CD4-positive, alpha-beta memory T cell (primary cell): ENCODE results near the gene TM4SF5. TPM values are rescaled to one million over a fixed set of nuclear protein-coding genes. Genes with fewer than 3 reads are reported as not detected.
A peak's percentile ranks its signal among the peaks of the same experiment; 100 is the strongest.

Experiments used
- CTCF ChIA-PET: fragments of 350-600 bp; sonication (Branson Sonifier 250); formaldehyde crosslinking; loops from one replicate; lab custom pipeline; 2021; ENCODE audit warnings: inconsistent platforms; ENCODE audit not compliant: partially characterized antibody; lab: Charles Lee
- POLR2A ChIA-PET: fragments of 350-600 bp; sonication (Branson Sonifier 250); formaldehyde crosslinking; loops from one replicate; lab custom pipeline; 2021; ENCODE audit not compliant: partially characterized antibody; lab: Charles Lee
- DNase-seq, 5 donors: peaks; one replicate each; pipeline versions ENCODE4 v3.0.0 to v3.0.0-alpha.2; 2020 to 2022; ENCODE audit warnings: mixed read lengths in 1 of 5
- H3K27ac ChIP-seq: one replicate; pipeline ENCODE4 v1.7.0; 2013; ENCODE audit warnings: low read depth, low read length
- H3K27me3 ChIP-seq: 2 replicates; pipeline ENCODE4 v1.7.0; 2013; ENCODE audit warnings: mild to moderate bottlenecking, low read length, moderate library complexity; ENCODE audit not compliant: insufficient read depth
- H3K36me3 ChIP-seq: 2 replicates; pipeline ENCODE4 v1.7.0; 2013; ENCODE audit warnings: mild to moderate bottlenecking, low read length, moderate library complexity; ENCODE audit not compliant: insufficient read depth
- H3K4me1 ChIP-seq: 2 replicates; pipeline ENCODE4 v1.7.0; 2013; ENCODE audit warnings: mild to moderate bottlenecking, low read length, moderate library complexity; ENCODE audit not compliant: insufficient read depth
- H3K4me3 ChIP-seq, 2 donors: one replicate each; pipeline ENCODE4 v1.7.0; 2013; ENCODE audit warnings: low read length in 2 of 2, mild to moderate bottlenecking in 1 of 2
- H3K9me3 ChIP-seq, 2 donors: one replicate each; pipeline ENCODE4 v1.7.0; 2013; ENCODE audit warnings: low read length in 2 of 2, control low read depth in 1 of 2; ENCODE audit not compliant: control insufficient read depth in 1 of 2
- H3K27ac Mint-ChIP-seq, 7 donors: one replicate each; pipeline ENCODE4 v1.8.0; 2020 to 2021; ENCODE audit warnings: mixed read lengths in 7 of 7, mild to moderate bottlenecking in 6 of 7, inconsistent platforms in 3 of 7, moderate library complexity in 3 of 7
- H3K27me3 Mint-ChIP-seq, 2 donors: one replicate each; pipeline ENCODE4 v1.8.0; 2020 to 2021; ENCODE audit warnings: mixed read lengths in 2 of 2
- H3K36me3 Mint-ChIP-seq, 2 donors: one replicate each; pipeline ENCODE4 v1.8.0; 2020 to 2021; ENCODE audit warnings: mixed read lengths in 2 of 2, inconsistent platforms in 1 of 2, mild to moderate bottlenecking in 1 of 2
- H3K4me1 Mint-ChIP-seq, 4 donors: one replicate each; pipeline ENCODE4 v1.8.0; 2020 to 2021; ENCODE audit warnings: mixed read lengths in 4 of 4, mild to moderate bottlenecking in 1 of 4
- H3K4me3 Mint-ChIP-seq, 8 donors: one replicate each; pipeline ENCODE4 v1.8.0; 2020 to 2021; ENCODE audit warnings: mixed read lengths in 8 of 8, mild to moderate bottlenecking in 7 of 8, moderate library complexity in 6 of 8, inconsistent platforms in 3 of 8
- H3K9me3 Mint-ChIP-seq, 8 donors: one replicate each; pipeline ENCODE4 v1.8.0; 2020 to 2021; ENCODE audit warnings: mixed read lengths in 8 of 8, mild to moderate bottlenecking in 5 of 8, inconsistent platforms in 3 of 8, moderate library complexity in 1 of 8
- intact Hi-C: fragments of 100-400 bp; cut with micrococcal nuclease; formaldehyde crosslinking; loops from one replicate; pipeline ENCODE4 v1.15.1; 2023
- polyA plus RNA-seq, 2 donors: library from polyadenylated mRNA; unstranded; fragments of 300-500 nt; fragmentation: Illumina TruSeq; gene quantifications; one replicate each; pipeline ENCODE4 v1.2.3, GENCODE V29; 2021
- total RNA-seq, 2 experiments: library from RNA; stranded (reverse); gene quantifications; one replicate each; pipeline ENCODE4 v1.2.3, GENCODE V29; 2021

TM4SF5 gene
- total and polyA plus RNA-seq, 4 experiments from 2014 or later, result not detected

GRCh38 chr17:4766201-4766600, 5.5 kb upstream of the TM4SF5 start:
- H3K4me3 ChIP-seq, result no peak overlapping the region
- H3K27ac ChIP-seq, result no peak overlapping the region
- peaks cover under 1% of the 10 kb centered on the region for H3K4me1 ChIP-seq
- H3K4me3 Mint-ChIP-seq, result no peak overlapping the region
- H3K36me3 ChIP-seq, result no peaks in the 10 kb centered on the region
- no peak overlapping the region for H3K27ac Mint-ChIP-seq
- no peaks in the 10 kb centered on the region for H3K9me3 ChIP-seq
- intact Hi-C loops, result no loop called here
- no peaks in the 10 kb centered on the region for H3K9me3 Mint-ChIP-seq
- no peaks in the 10 kb centered on the region for H3K27me3 ChIP-seq
- CTCF ChIA-PET, result no interaction called here
- POLR2A ChIA-PET, result no interaction called here
- H3K4me1 Mint-ChIP-seq, result peaks cover 0 to 4% (median 2%) of the 10 kb centered on the region in 4 donors
- H3K36me3 Mint-ChIP-seq, result no peaks in the 10 kb centered on the region
- peaks cover 5 to 6% of the 10 kb centered on the region in 2 donors for H3K27me3 Mint-ChIP-seq
- DNase-seq, result no peak

- no peaks in the 10 kb centered on the region for H3K36me3 Mint-ChIP-seq
- no peak overlapping the region for H3K4me3 ChIP-seq
- H3K4me1 ChIP-seq, result peaks cover 6% of the 10 kb centered on the region
- H3K36me3 ChIP-seq, result no peaks in the 10 kb centered on the region
- no peaks in the 10 kb centered on the region for H3K9me3 Mint-ChIP-seq
- POLR2A ChIA-PET, result no interaction called here
- DNase-seq, result no peak
- H3K9me3 ChIP-seq, result no peaks in the 10 kb centered on the region
- H3K4me3 Mint-ChIP-seq, result no peak overlapping the region
- CTCF ChIA-PET, result no interaction called here
- intact Hi-C loops, result no loop called here
- peaks cover 5 to 6% of the 10 kb centered on the region in 2 donors for H3K27me3 Mint-ChIP-seq
- peaks cover 4 to 9% (median 6%) of the 10 kb centered on the region in 4 donors for H3K4me1 Mint-ChIP-seq
- no peaks in the 10 kb centered on the region for H3K27me3 ChIP-seq
- H3K27ac Mint-ChIP-seq, result no peak overlapping the region
- no peak overlapping the region for H3K27ac ChIP-seq
Observed at GRCh38 chr17:4766723-4767122, 5.0 kb upstream of the TM4SF5 start.

GRCh38 chr17:4768298-4768697, 3.4 kb upstream of the TM4SF5 start:
- Mint-ChIP-seq H3K4me3 (no peak overlapping the region), H3K36me3 (no peaks in the 10 kb centered on the region), H3K4me1 (peaks cover 7 to 11% (median 8%) of the 10 kb centered on the region in 4 donors), H3K9me3 (no peaks in the 10 kb centered on the region), H3K27me3 (peaks cover 2 to 6% of the 10 kb centered on the region in 2 donors), H3K27ac (peak overlapping the region in 1 of 7 donors; percentile 28)
- ChIA-PET CTCF (no interaction called here), POLR2A (no interaction called here)
- H3K36me3 ChIP-seq, result no peaks in the 10 kb centered on the region
- intact Hi-C loops, result no loop called here
- H3K4me3 ChIP-seq, result no peak overlapping the region
- DNase-seq, result no peak
- H3K9me3 ChIP-seq, result no peaks in the 10 kb centered on the region
- no peaks in the 10 kb centered on the region for H3K27me3 ChIP-seq
- peaks cover 7% of the 10 kb centered on the region for H3K4me1 ChIP-seq
- H3K27ac ChIP-seq, result no peak overlapping the region

- Histone ChIP-seq H3K27me3 (no peaks in the 10 kb centered on the region), H3K4me3 (no peak overlapping the region), H3K4me1 (peaks cover 7% of the 10 kb centered on the region), H3K27ac (no peak overlapping the region), H3K9me3 (no peaks in the 10 kb centered on the region), H3K36me3 (no peaks in the 10 kb centered on the region)
- H3K9me3 Mint-ChIP-seq, result no peaks in the 10 kb centered on the region
- intact Hi-C loops, result no loop called here
- H3K4me3 Mint-ChIP-seq, result no peak overlapping the region
- POLR2A ChIA-PET, result no interaction called here
- no peaks in the 10 kb centered on the region for H3K36me3 Mint-ChIP-seq
- peaks cover 7 to 15% (median 9%) of the 10 kb centered on the region in 4 donors for H3K4me1 Mint-ChIP-seq
- CTCF ChIA-PET, result no interaction called here
- no peak for DNase-seq
- H3K27ac Mint-ChIP-seq, result no peak overlapping the region
- H3K27me3 Mint-ChIP-seq, result peaks cover 2 to 7% of the 10 kb centered on the region in 2 donors
Observed at GRCh38 chr17:4769628-4770027, 2.1 kb upstream of the TM4SF5 start.

GRCh38 chr17:4772235-4772613, 538 bp downstream of the TM4SF5 start:
- Histone ChIP-seq H3K36me3 (no peaks in the 10 kb centered on the region), H3K27me3 (no peaks in the 10 kb centered on the region), H3K9me3 (no peaks in the 10 kb centered on the region), H3K27ac (no peak overlapping the region), H3K4me1 (peaks cover 7% of the 10 kb centered on the region), H3K4me3 (no peak overlapping the region)
- DNase-seq, result no peak
- Mint-ChIP-seq H3K4me1 (peaks cover 7 to 15% (median 9%) of the 10 kb centered on the region in 4 donors), H3K9me3 (no peaks in the 10 kb centered on the region), H3K27ac (no peak overlapping the region), H3K4me3 (no peak overlapping the region), H3K27me3 (peaks cover 1 to 7% of the 10 kb centered on the region in 2 donors), H3K36me3 (no peaks in the 10 kb centered on the region)
- intact Hi-C loops, result no loop called here
- CTCF ChIA-PET, result interaction anchor here (2.1 kb wide), 1 partner anchor 18 kb away, joined by 8 read pairs; no protein-coding TSS in a partner anchor
- POLR2A ChIA-PET, result interaction anchor here (1.0 to 2.1 kb wide), 2 partner anchors 17 to 128 kb away, joined by 4 to 9 read pairs; partner anchors contain the start of genes C17orf107 and GLTPD2

- H3K4me3 Mint-ChIP-seq, result no peak overlapping the region
- no peak overlapping the region for H3K27ac Mint-ChIP-seq
- H3K27ac ChIP-seq, result no peak overlapping the region
- intact Hi-C loops, result no loop called here
- POLR2A ChIA-PET, result no interaction called here
- H3K36me3 ChIP-seq, result no peaks in the 10 kb centered on the region
- no peaks in the 10 kb centered on the region for H3K9me3 Mint-ChIP-seq
- no peaks in the 10 kb centered on the region for H3K4me1 ChIP-seq
- no peaks in the 10 kb centered on the region for H3K9me3 ChIP-seq
- H3K4me3 ChIP-seq, result no peak overlapping the region
- no peak for DNase-seq
- H3K27me3 Mint-ChIP-seq, result peaks cover 21 to 23% of the 10 kb centered on the region in 2 donors
- peaks cover 6% of the 10 kb centered on the region for H3K27me3 ChIP-seq
- CTCF ChIA-PET, result interaction anchor here (0.9 kb wide), 2 partner anchors 125 to 131 kb away, joined by 3 to 5 read pairs; partner anchors contain the start of gene CHRNE
- H3K36me3 Mint-ChIP-seq, result no peaks in the 10 kb centered on the region
- H3K4me1 Mint-ChIP-seq, result peaks cover 0 to 5% (median 2%) of the 10 kb centered on the region in 4 donors
Observed at GRCh38 chr17:4777969-4778760, 6.5 kb downstream of the TM4SF5 start.

GRCh38 chr17:4780325-4780955, 8.8 kb downstream of the TM4SF5 start:
- no peak overlapping the region for H3K27ac Mint-ChIP-seq
- DNase-seq, result no peak

More at GRCh38 chr17:4780325-4780955, 8.8 kb downstream of the TM4SF5 start:
- Histone ChIP-seq H3K27me3 (peaks cover 19% of the 10 kb centered on the region), H3K9me3 (no peaks in the 10 kb centered on the region), H3K4me1 (peaks cover 2% of the 10 kb centered on the region), H3K36me3 (no peaks in the 10 kb centered on the region), H3K4me3 (no peak overlapping the region), H3K27ac (no peak overlapping the region)
- no peaks in the 10 kb centered on the region for H3K36me3 Mint-ChIP-seq
- ChIA-PET POLR2A (interaction anchor here (1.9 kb wide), 1 partner anchor 9 kb away, joined by 6 read pairs; no protein-coding TSS in a partner anchor), CTCF (interaction anchor here (1.8 kb wide), 1 partner anchor 9 kb away, joined by 12 read pairs; the partner anchor contains the start of gene GLTPD2)
- no peaks in the 10 kb centered on the region for H3K9me3 Mint-ChIP-seq
- no peak overlapping the region for H3K4me3 Mint-ChIP-seq
- intact Hi-C loops, result no loop called here
- peaks cover 31 to 32% of the 10 kb centered on the region in 2 donors for H3K27me3 Mint-ChIP-seq
- H3K4me1 Mint-ChIP-seq, result peaks cover 1 to 7% (median 3%) of the 10 kb centered on the region in 4 donors
